Astrocyte (in vitro differentiated cells and primary cell): Measurements from ENCODE around the gene ESM1. TPM values are rescaled to one million over a fixed set of nuclear protein-coding genes. Genes with fewer than 3 reads are reported as not detected.

Source experiments
- DNase-seq: peaks from one replicate; pipeline ENCODE4 v3.0.0-alpha.2; 2010; ENCODE audit warnings: low read depth
- FAIRE-seq: peaks from 2 replicates; lab custom pipeline; 2011; peaks lifted over from hg19 to GRCh38; lab: Jason Lieb, UNC
- H2AFZ ChIP-seq: 2 replicates; pipeline ENCODE4 v1.6.0; 2012; ENCODE audit warnings: low read depth, low read length, inconsistent platforms
- H3K27ac ChIP-seq: 2 replicates; pipeline ENCODE4 v1.5.1; 2011; ENCODE audit warnings: low read depth, low read length, inconsistent platforms
- H3K27me3 ChIP-seq: 2 replicates; pipeline ENCODE4 v1.6.0; 2011; ENCODE audit warnings: low read length, inconsistent platforms; ENCODE audit not compliant: insufficient read depth
- H3K36me3 ChIP-seq: 2 replicates; pipeline ENCODE4 v1.5.1; 2011; ENCODE audit warnings: low read length, inconsistent platforms; ENCODE audit not compliant: insufficient read depth
- H3K4me1 ChIP-seq: 2 replicates; pipeline ENCODE4 v1.5.1; 2011; ENCODE audit warnings: low read length, inconsistent platforms; ENCODE audit not compliant: insufficient read depth
- H3K4me2 ChIP-seq: 2 replicates; pipeline ENCODE4 v1.6.0; 2012; ENCODE audit warnings: low read length, inconsistent platforms
- H3K4me3 ChIP-seq: 2 replicates; pipeline ENCODE4 v1.5.1; 2011; ENCODE audit warnings: low read depth, mild to moderate bottlenecking, low read length, inconsistent platforms; ENCODE audit not compliant: insufficient read depth
- H3K79me2 ChIP-seq: 2 replicates; pipeline ENCODE4 v1.6.0; 2012; ENCODE audit warnings: mild to moderate bottlenecking, low read length, inconsistent platforms; ENCODE audit not compliant: insufficient read depth
- H3K9ac ChIP-seq: 2 replicates; pipeline ENCODE4 v1.6.0; 2012; ENCODE audit warnings: mild to moderate bottlenecking, low read length, inconsistent platforms
- H3K9me3 ChIP-seq: 2 replicates; pipeline ENCODE4 v1.5.1; 2012; ENCODE audit warnings: low read depth, mild to moderate bottlenecking, low read length, inconsistent platforms; ENCODE audit not compliant: insufficient read depth
- H4K20me1 ChIP-seq: 2 replicates; pipeline ENCODE4 v1.6.0; 2012; ENCODE audit warnings: low read length, inconsistent platforms; ENCODE audit not compliant: insufficient read depth
- H3K27ac Mint-ChIP-seq: one replicate; pipeline ENCODE4 v1.8.0; 2021; ENCODE audit warnings: mild to moderate bottlenecking, mixed read lengths; ENCODE audit not compliant: unreplicated experiment
- H3K27me3 Mint-ChIP-seq: one replicate; pipeline ENCODE4 v1.8.0; 2021; ENCODE audit warnings: low read depth, mixed read lengths; ENCODE audit not compliant: unreplicated experiment
- H3K36me3 Mint-ChIP-seq: one replicate; pipeline ENCODE4 v1.8.0; 2021; ENCODE audit warnings: low read depth, mixed read lengths; ENCODE audit not compliant: unreplicated experiment
- H3K4me1 Mint-ChIP-seq: one replicate; pipeline ENCODE4 v1.8.0; 2021; ENCODE audit warnings: low read depth, mixed read lengths; ENCODE audit not compliant: unreplicated experiment
- H3K4me3 Mint-ChIP-seq: one replicate; pipeline ENCODE4 v1.8.0; 2021; ENCODE audit warnings: mild to moderate bottlenecking, moderate library complexity, mixed read lengths; ENCODE audit not compliant: unreplicated experiment
- H3K9me3 Mint-ChIP-seq: one replicate; pipeline ENCODE4 v1.8.0; 2021; ENCODE audit warnings: mild to moderate bottlenecking, mixed read lengths; ENCODE audit not compliant: unreplicated experiment
- CTCF ChIP-seq: IDR thresholded peaks from 2 replicates; pipeline ENCODE4 v1.5.1; 2011; ENCODE audit warnings: low read depth, mild to moderate bottlenecking, inconsistent platforms, low read length, moderate library complexity; ENCODE audit not compliant: insufficient read depth
- EZH2 ChIP-seq: IDR thresholded peaks from 2 replicates; pipeline ENCODE4 v1.6.1; 2012; ENCODE audit warnings: mild to moderate bottlenecking, low read length, inconsistent platforms; ENCODE audit not compliant: insufficient read depth
- total RNA-seq: library from RNA; stranded (reverse); gene quantifications from 2 replicates; pipeline ENCODE4 v1.2.1, GENCODE V29; 2021

ESM1 gene
- total RNA-seq, 1 donor from 2014 or later = 0.54 TPM

- no peak for TF ChIP-seq EZH2
- TF ChIP-seq CTCF = no peak
- Histone ChIP-seq H2AFZ (no peak overlapping the region), H3K27ac (no peak overlapping the region), H3K27me3 (no peaks in the 10 kb centered on the region), H3K4me1 (peaks cover 9% of the 10 kb centered on the region), H3K36me3 (no peaks in the 10 kb centered on the region), H3K79me2 (no peaks in the 10 kb centered on the region), H3K9ac (no peak overlapping the region), H3K9me3 (no peaks in the 10 kb centered on the region), H3K4me2 (no peak overlapping the region), H3K4me3 (no peak overlapping the region), H4K20me1 (no peaks in the 10 kb centered on the region)
- peak; percentile 18 for DNase-seq
- H3K27me3 Mint-ChIP-seq = no peaks in the 10 kb centered on the region
- peaks cover 34% of the 10 kb centered on the region for H3K4me1 Mint-ChIP-seq
- H3K9me3 Mint-ChIP-seq = no peaks in the 10 kb centered on the region
- H3K36me3 Mint-ChIP-seq = no peaks in the 10 kb centered on the region
- no peak overlapping the region for H3K4me3 Mint-ChIP-seq
- FAIRE-seq = no peak
- H3K27ac Mint-ChIP-seq = no peak overlapping the region
Observed at GRCh38 chr5:55031492-55031891, 46.1 kb upstream of the ESM1 start.

DNA sequence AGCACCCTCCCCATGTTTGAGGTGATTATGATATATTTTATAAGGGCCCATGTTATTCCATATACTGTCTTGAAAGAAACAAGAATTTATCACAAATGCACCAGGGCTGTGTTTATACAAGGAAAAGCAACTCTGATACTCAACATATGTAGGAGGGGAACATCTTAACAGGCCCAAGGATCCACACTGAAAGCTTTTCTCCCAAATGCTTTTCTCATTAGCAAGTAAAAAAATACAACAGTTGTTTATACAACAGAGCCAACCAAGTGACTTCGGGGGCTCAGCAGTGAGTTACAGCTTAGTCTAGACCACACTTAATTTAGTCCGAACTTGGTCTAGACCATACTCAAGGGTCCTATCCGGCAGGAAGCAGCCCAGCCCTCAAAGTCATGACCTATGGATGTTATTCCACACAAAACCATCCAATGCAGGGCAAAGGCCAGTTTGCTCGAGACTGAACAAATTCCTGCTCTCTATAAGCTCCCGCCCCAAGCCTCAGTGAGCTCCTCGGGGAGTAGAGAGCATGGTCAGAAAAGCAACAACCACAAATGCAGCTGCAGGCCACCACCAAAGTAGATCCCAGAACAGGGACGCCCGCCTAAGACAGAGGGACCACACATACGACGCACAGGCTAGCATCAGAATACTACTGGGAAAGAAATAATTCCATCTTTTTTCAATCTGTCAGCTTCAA lies 45.4 kb upstream of the ESM1 start:
- Histone ChIP-seq H3K4me1 (peaks cover 3% of the 10 kb centered on the region), H3K27ac (no peak overlapping the region), H3K4me3 (no peak overlapping the region), H3K9me3 (no peaks in the 10 kb centered on the region), H3K79me2 (no peaks in the 10 kb centered on the region), H4K20me1 (no peaks in the 10 kb centered on the region), H2AFZ (no peak overlapping the region), H3K4me2 (no peak overlapping the region), H3K9ac (no peak overlapping the region), H3K27me3 (no peaks in the 10 kb centered on the region), H3K36me3 (no peaks in the 10 kb centered on the region)
- no peaks in the 10 kb centered on the region for H3K36me3 Mint-ChIP-seq
- no peak for TF ChIP-seq CTCF
- no peak for TF ChIP-seq EZH2
- FAIRE-seq = no peak
- no peak overlapping the region for H3K4me3 Mint-ChIP-seq
- no peaks in the 10 kb centered on the region for H3K9me3 Mint-ChIP-seq
- peaks cover 28% of the 10 kb centered on the region for H3K4me1 Mint-ChIP-seq
- H3K27ac Mint-ChIP-seq = peak overlapping the region; percentile 19
- no peaks in the 10 kb centered on the region for H3K27me3 Mint-ChIP-seq
- DNase-seq = no peak

DNA sequence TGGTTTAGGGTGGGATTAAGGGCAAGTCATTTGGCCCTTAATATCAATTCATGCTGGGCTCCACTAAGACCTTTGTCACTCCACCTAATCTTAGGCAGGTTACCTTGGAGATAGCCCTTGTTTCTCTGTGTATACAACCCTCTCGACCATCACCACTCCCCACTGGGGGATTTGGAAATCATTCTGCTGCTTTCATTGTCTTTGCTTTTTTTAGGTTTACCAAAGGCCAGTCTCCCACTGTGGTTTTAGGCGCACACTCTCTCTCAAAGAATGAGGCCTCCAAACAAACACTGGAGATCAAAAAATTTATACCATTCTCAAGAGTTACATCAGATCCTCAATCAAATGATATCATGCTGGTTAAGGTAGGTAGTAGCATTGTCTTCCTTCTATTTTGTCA lies 44.8 kb upstream of the ESM1 start:
- H3K27me3 ChIP-seq = peaks cover 5% of the 10 kb centered on the region
- TF ChIP-seq CTCF (no peak), EZH2 (no peak)
- no peak overlapping the region for H3K9ac ChIP-seq
- no peak overlapping the region for H2AFZ ChIP-seq
- Mint-ChIP-seq H3K4me3 (no peak overlapping the region), H3K27me3 (no peaks in the 10 kb centered on the region), H3K27ac (peak overlapping the region; percentile 19), H3K9me3 (no peaks in the 10 kb centered on the region), H3K36me3 (no peaks in the 10 kb centered on the region), H3K4me1 (peaks cover 24% of the 10 kb centered on the region)
- H3K9me3 ChIP-seq = no peaks in the 10 kb centered on the region
- H3K79me2 ChIP-seq = no peaks in the 10 kb centered on the region
- DNase-seq (no peak), FAIRE-seq (no peak)
- H4K20me1 ChIP-seq = no peaks in the 10 kb centered on the region
- H3K4me3 ChIP-seq = no peak overlapping the region
- no peak overlapping the region for H3K27ac ChIP-seq
- no peak overlapping the region for H3K4me2 ChIP-seq
- peaks cover 3% of the 10 kb centered on the region for H3K4me1 ChIP-seq
- H3K36me3 ChIP-seq = no peaks in the 10 kb centered on the region
